K562 (cell line): Measurements from ENCODE around the gene RDH16. TPM values are rescaled to one million over a fixed set of nuclear protein-coding genes. Genes with fewer than 3 reads are reported as not detected.

ENCODE experiments used
- CBFA2T3 ChIP-seq: fragments of 450-650 bp; IDR thresholded peaks from 2 replicates; pipeline ENCODE4 v1.6.1; 2017
- CEBPZ ChIP-seq: fragments of 150-350 bp; IDR thresholded peaks from 2 replicates; pipeline ENCODE4 v1.6.1; 2014; ENCODE audit warnings: low read depth, mild to moderate bottlenecking, low read length, borderline replicate concordance
- GATA2 ChIP-seq: sonication (generic); formaldehyde crosslinking; IDR thresholded peaks from 2 replicates; pipeline ENCODE4 v1.4.0; 2020; ENCODE audit warnings: mild to moderate bottlenecking, missing genetic modification reagents
- KAT8 ChIP-seq: fragments of 450-650 bp; IDR thresholded peaks from 2 replicates; pipeline ENCODE4 v1.6.1; 2016; ENCODE audit warnings: low read depth, mild to moderate bottlenecking
- NCOA4 ChIP-seq: fragments of 450-650 bp; IDR thresholded peaks from 2 replicates; pipeline ENCODE4 v1.6.1; 2018; ENCODE audit warnings: mild to moderate bottlenecking; ENCODE audit not compliant: partially characterized antibody
- NR1H2 ChIP-seq: sonication (generic); formaldehyde crosslinking; IDR thresholded peaks from 2 replicates; pipeline ENCODE4 v1.4.0; 2020; ENCODE audit warnings: mild to moderate bottlenecking, missing genetic modification reagents
- PHB ChIP-seq: fragments of 250-450 bp; sonication (Bioruptor Pico); IDR thresholded peaks from 2 replicates; pipeline ENCODE4 v1.5.0; 2021
- PHF21A ChIP-seq: fragments of 450-650 bp; IDR thresholded peaks from 2 replicates; pipeline ENCODE4 v1.6.1; 2017; ENCODE audit warnings: low read depth, borderline replicate concordance
- POLR2AphosphoS5 ChIP-seq: IDR thresholded peaks from 2 replicates; pipeline ENCODE4 v1.6.1; 2011; ENCODE audit warnings: mild to moderate bottlenecking, low read depth, low read length, moderate library complexity; ENCODE audit not compliant: control insufficient read depth, insufficient read depth
- RBM22 ChIP-seq: fragments of 200-400 bp; formaldehyde crosslinking; IDR thresholded peaks from 2 replicates; pipeline ENCODE4 v1.6.1; 2018; ENCODE audit warnings: low read length, low read depth; ENCODE audit not compliant: poor library complexity, severe bottlenecking
- SFPQ ChIP-seq: fragments of 200-400 bp; formaldehyde crosslinking; IDR thresholded peaks from 2 replicates; pipeline ENCODE4 v1.6.1; 2017; ENCODE audit warnings: mild to moderate bottlenecking, low read depth, low read length, moderate library complexity
- ZBTB7A ChIP-seq: IDR thresholded peaks from 2 replicates; pipeline ENCODE4 v1.6.1; 2011; ENCODE audit warnings: low read depth, mild to moderate bottlenecking, low read length, moderate library complexity, borderline replicate concordance; ENCODE audit not compliant: control insufficient read depth
- ZC3H8 ChIP-seq: fragments of 450-650 bp; IDR thresholded peaks from 2 replicates; pipeline ENCODE4 v1.6.1; 2017
- ZKSCAN8 ChIP-seq: fragments of 200-800 bp; sonication (Bioruptor generic); IDR thresholded peaks from 2 replicates; pipeline ENCODE4 v1.6.1; 2016; ENCODE audit warnings: missing genetic modification characterization, missing compliant biosample characterization
- ZNF165 ChIP-seq: fragments of 250-450 bp; sonication (Bioruptor Pico); IDR thresholded peaks from 2 replicates; pipeline ENCODE4 v1.4.0; 2020; ENCODE audit warnings: borderline replicate concordance
- ZNF395 ChIP-seq: fragments of 200-800 bp; sonication (Bioruptor generic); IDR thresholded peaks from 2 replicates; pipeline ENCODE4 v1.6.1; 2017; ENCODE audit warnings: missing genetic modification characterization, missing compliant biosample characterization
- ZNF609 ChIP-seq: sonication (generic); formaldehyde crosslinking; IDR thresholded peaks from 2 replicates; pipeline ENCODE4 v1.8.1; 2023; ENCODE audit warnings: missing genetic modification reagents, mild to moderate bottlenecking, borderline replicate concordance
- polyA plus RNA-seq, 8 experiments: library from polyadenylated mRNA; depleted of rRNA in 4 of 8; stranded (reverse) in 5 of 8; unstranded in 3 of 8; fragments of >200 nt; fragmentation: Nextera tagmentation in 2 of 8; fragmentation: Illumina TruSeq in 1 of 8; extraction: Ambion mirVana in 2 of 8; extraction: Trizol in 1 of 8; gene quantifications; 2 replicates each; pipeline versions ENCODE4 v1.2.1 to v1.2.3, GENCODE V29; 2011 to 2014; ENCODE audit warnings: inconsistent platforms in 1 of 8, missing spikeins in 1 of 8
- total RNA-seq, 7 experiments: library from RNA; depleted of rRNA in 6 of 7; stranded (reverse); fragments of >200 nt in 6 of 7; fragmentation: Illumina TruSeq in 2 of 7; extraction: Trizol in 2 of 7; gene quantifications; 2 replicates each; pipeline versions ENCODE4 v1.2.1 to v1.2.3, GENCODE V29; 2011 to 2021; ENCODE audit warnings: low replicate concordance in 1 of 7

The RDH16 gene
- total and polyA plus RNA-seq, 9 of the 15 experiments (the other 6 are each of a cell fraction or from before 2014, with no cell fraction given) = 0.11 to 0.52 (median 0.22) TPM; not detected in 1

GRCh38 chr12:57001448-57001906 is 44.1 kb upstream of the RDH16 start (continued):
- no peak for TF ChIP-seq CEBPZ
- no peak for TF ChIP-seq KAT8
- TF ChIP-seq NCOA4 = no peak
- no peak for TF ChIP-seq ZBTB7A
- no peak for TF ChIP-seq SFPQ
- TF ChIP-seq ZKSCAN8 (CRISPR knock-in tag) = no peak
- no peak for TF ChIP-seq PHB (CRISPR knock-in tag)
- no peak for TF ChIP-seq PHF21A
- TF ChIP-seq ZNF395 = no peak
- TF ChIP-seq POLR2AphosphoS5 = no peak
- no peak for TF ChIP-seq ZNF165 (CRISPR knock-in tag)
- TF ChIP-seq ZNF609 = no peak
- TF ChIP-seq NR1H2 (CRISPR knock-in tag) = no peak
- TF ChIP-seq ZC3H8 = no peak
- peak; percentile 35; the same call in 1 of the 2 replicates for TF ChIP-seq GATA2 (CRISPR knock-in tag)
- no peak for TF ChIP-seq CBFA2T3
- no peak for TF ChIP-seq RBM22
